ENCODE data around the gene FBXW4. TPM values are rescaled to one million over a fixed set of nuclear protein-coding genes. Genes with fewer than 3 reads are reported as not detected.

FBXW4 gene
- polyA plus RNA-seq, 1 donor (not counting 4 experiments of a cell fraction or from before 2014, with no cell fraction given), result 22.3 TPM

DNA sequence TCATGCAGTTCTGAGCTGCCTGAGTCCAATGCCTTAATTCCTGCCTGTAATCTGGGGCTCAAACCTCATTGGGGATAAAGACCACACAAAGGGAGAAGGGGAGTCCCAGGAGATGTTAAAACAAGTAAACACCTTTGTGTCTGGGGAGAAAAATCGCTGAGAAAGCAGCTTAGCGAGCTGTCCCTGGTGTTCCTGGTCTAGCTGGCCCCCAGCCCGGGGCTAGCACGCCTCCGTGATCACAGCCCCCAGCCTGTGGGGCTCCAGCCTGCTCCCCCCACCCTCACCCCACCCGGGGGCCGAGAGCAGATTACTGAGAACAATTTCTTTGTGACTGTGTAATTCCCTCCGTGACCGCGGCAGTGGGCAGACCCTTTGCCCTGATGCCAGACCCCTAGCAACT, 82.1 kb downstream of the FBXW4 start:
- FAIRE-seq (no peak), DNase-seq (ENCODE audit: low read depth, low spot score) (no peak)
- peaks cover 25 to 36% of the 10 kb centered on the region in 2 experiments for H3K36me3 ChIP-seq (ENCODE audit: control insufficient read depth in 2 of 2, extremely low read depth in 1 of 2, insufficient read depth in 2 of 2, low read length in 2 of 2)
- H3K9me1 ChIP-seq (ENCODE audit: control insufficient read depth, extremely low read depth, insufficient read depth, low read length), result no peaks in the 10 kb centered on the region
- TF ChIP-seq, protein P1, sequence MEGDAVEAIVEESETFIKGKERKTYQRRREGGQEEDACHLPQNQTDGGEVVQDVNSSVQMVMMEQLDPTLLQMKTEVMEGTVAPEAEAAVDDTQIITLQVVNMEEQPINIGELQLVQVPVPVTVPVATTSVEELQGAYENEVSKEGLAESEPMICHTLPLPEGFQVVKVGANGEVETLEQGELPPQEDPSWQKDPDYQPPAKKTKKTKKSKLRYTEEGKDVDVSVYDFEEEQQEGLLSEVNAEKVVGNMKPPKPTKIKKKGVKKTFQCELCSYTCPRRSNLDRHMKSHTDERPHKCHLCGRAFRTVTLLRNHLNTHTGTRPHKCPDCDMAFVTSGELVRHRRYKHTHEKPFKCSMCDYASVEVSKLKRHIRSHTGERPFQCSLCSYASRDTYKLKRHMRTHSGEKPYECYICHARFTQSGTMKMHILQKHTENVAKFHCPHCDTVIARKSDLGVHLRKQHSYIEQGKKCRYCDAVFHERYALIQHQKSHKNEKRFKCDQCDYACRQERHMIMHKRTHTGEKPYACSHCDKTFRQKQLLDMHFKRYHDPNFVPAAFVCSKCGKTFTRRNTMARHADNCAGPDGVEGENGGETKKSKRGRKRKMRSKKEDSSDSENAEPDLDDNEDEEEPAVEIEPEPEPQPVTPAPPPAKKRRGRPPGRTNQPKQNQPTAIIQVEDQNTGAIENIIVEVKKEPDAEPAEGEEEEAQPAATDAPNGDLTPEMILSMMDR (optimal IDR thresholded peaks at IDR 0.05 in 1 of 3, IDR thresholded peaks at IDR 0.05 in 1 of 3, conservative IDR thresholded peaks at IDR 0.05 in 1 of 3; ENCODE audit: extremely low read depth in 1 of 3, insufficient read depth in 2 of 3, low read length in 3 of 3), result no peak
- no peak for TF ChIP-seq EZH2 (IDR thresholded peaks at IDR 0.05; ENCODE audit: low read length)
- H3K4me3 ChIP-seq (ENCODE audit: control insufficient read depth in 2 of 3, extremely low read depth in 1 of 3, insufficient read depth in 2 of 3, low read depth in 1 of 3, low read length in 3 of 3), result no peak overlapping the region
- no peaks in the 10 kb centered on the region for H3K9me3 ChIP-seq (ENCODE audit: control insufficient read depth, low read depth, low read length)
- H3K27me3 ChIP-seq (ENCODE audit: control insufficient read depth, extremely low read depth, insufficient read depth, low read length), result no peaks in the 10 kb centered on the region
- no peak overlapping the region for H3K4me2 ChIP-seq (ENCODE audit: control insufficient read depth, extremely low read depth, insufficient read depth, low read depth, low read length)
- no peaks in the 10 kb centered on the region for H4K20me1 ChIP-seq (ENCODE audit: control insufficient read depth, extremely low read depth, insufficient read depth, low read length)
- no peak overlapping the region for H3K9ac ChIP-seq (ENCODE audit: control insufficient read depth, extremely low read depth, insufficient read depth, low read length)
- H3K79me2 ChIP-seq (ENCODE audit: control insufficient read depth, insufficient read depth, low read length), result no peaks in the 10 kb centered on the region
- dilution Hi-C loops (cut with MboI; ENCODE audit: extremely low pct_ligation_motif_present, low sequenced_read_pairs), result no loop called here
- H3K27ac ChIP-seq (ENCODE audit: control insufficient read depth, insufficient read depth, low read length), result no peak overlapping the region
- H2AFZ ChIP-seq (ENCODE audit: control insufficient read depth, low read length), result no peak overlapping the region
- no peaks in the 10 kb centered on the region for H3K4me1 ChIP-seq (ENCODE audit: control insufficient read depth, extremely low read depth, insufficient read depth, low read length)

DNA sequence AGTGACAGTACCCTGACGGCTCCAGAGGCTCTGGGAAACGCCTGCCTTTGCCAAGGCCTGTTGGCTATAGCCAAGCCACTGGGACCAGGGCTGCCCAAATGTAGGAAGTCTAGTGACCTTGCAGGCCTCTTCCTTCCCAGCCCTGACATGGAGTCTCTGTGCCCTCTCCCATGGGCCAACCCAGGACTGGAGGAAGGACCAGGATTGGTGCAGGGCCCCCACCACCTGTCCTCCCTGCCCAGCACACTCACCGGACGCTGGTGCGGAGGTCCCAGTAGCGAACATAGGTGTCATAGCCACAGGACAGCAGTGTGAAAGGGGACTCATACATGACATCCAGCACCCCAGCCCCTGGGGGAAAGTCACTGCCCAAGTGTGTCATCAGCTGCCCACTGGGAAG, 82.9 kb downstream of the FBXW4 start:
- H3K4me2 ChIP-seq (ENCODE audit: control insufficient read depth, extremely low read depth, insufficient read depth, low read depth, low read length), result no peak overlapping the region
- H3K9me3 ChIP-seq (ENCODE audit: control insufficient read depth, low read depth, low read length), result no peaks in the 10 kb centered on the region
- no peaks in the 10 kb centered on the region for H3K27me3 ChIP-seq (ENCODE audit: control insufficient read depth, extremely low read depth, insufficient read depth, low read length)
- no peak for DNase-seq (ENCODE audit: low read depth, low spot score)
- no peak overlapping the region for H3K27ac ChIP-seq (ENCODE audit: control insufficient read depth, insufficient read depth, low read length)
- no peaks in the 10 kb centered on the region for H3K79me2 ChIP-seq (ENCODE audit: control insufficient read depth, insufficient read depth, low read length)
- dilution Hi-C loops (cut with MboI; ENCODE audit: extremely low pct_ligation_motif_present, low sequenced_read_pairs), result no loop called here
- H4K20me1 ChIP-seq (ENCODE audit: control insufficient read depth, extremely low read depth, insufficient read depth, low read length), result no peaks in the 10 kb centered on the region
- no peak overlapping the region for H3K9ac ChIP-seq (ENCODE audit: control insufficient read depth, extremely low read depth, insufficient read depth, low read length)
- peaks cover 25 to 39% of the 10 kb centered on the region in 2 experiments for H3K36me3 ChIP-seq (ENCODE audit: control insufficient read depth in 2 of 2, extremely low read depth in 1 of 2, insufficient read depth in 2 of 2, low read length in 2 of 2)
- no peak for FAIRE-seq
- no peak for TF ChIP-seq EZH2 (IDR thresholded peaks at IDR 0.05; ENCODE audit: low read length)
- TF ChIP-seq, protein P1 (optimal IDR thresholded peaks at IDR 0.05 in 1 of 3, IDR thresholded peaks at IDR 0.05 in 1 of 3, conservative IDR thresholded peaks at IDR 0.05 in 1 of 3; ENCODE audit: extremely low read depth in 1 of 3, insufficient read depth in 2 of 3, low read length in 3 of 3), result no peak
- no peak overlapping the region for H3K4me3 ChIP-seq (ENCODE audit: control insufficient read depth in 2 of 3, extremely low read depth in 1 of 3, insufficient read depth in 2 of 3, low read depth in 1 of 3, low read length in 3 of 3)
- H3K9me1 ChIP-seq (ENCODE audit: control insufficient read depth, extremely low read depth, insufficient read depth, low read length), result no peaks in the 10 kb centered on the region
- H2AFZ ChIP-seq (ENCODE audit: control insufficient read depth, low read length), result no peak overlapping the region
- no peaks in the 10 kb centered on the region for H3K4me1 ChIP-seq (ENCODE audit: control insufficient read depth, extremely low read depth, insufficient read depth, low read length)
